A204.1 (cell line): ENCODE results near the gene NDUFS3.
"Not testable (repeated sequence)": the region's sequence is repeated elsewhere in the genome, so short reads cannot be mapped to it uniquely, and the experiment has no call there.

Experiments
- FAIRE-seq: peaks from 2 replicates; lab custom pipeline; 2012; peaks lifted over from hg19 to GRCh38; lab: Jason Lieb, UNC

Gene NDUFS3

GRCh38 chr11:47560426-47560825 lies 18.4 kb upstream of the NDUFS3 start:
- no peak for FAIRE-seq

- not testable (repeated sequence) for FAIRE-seq
These were observed 16.5 kb upstream of the NDUFS3 start for GRCh38 chr11:47562393-47562792.

- not testable (repeated sequence) for FAIRE-seq
These were observed 14.5 kb upstream of the NDUFS3 start for GRCh38 chr11:47564366-47564765.

GRCh38 chr11:47564933-47565339 lies 13.9 kb upstream of the NDUFS3 start:
- no peak for FAIRE-seq

GRCh38 chr11:47565340-47566148 lies 13.3 kb upstream of the NDUFS3 start, which contains the start of gene PTPMT1:
TSS of gene PTPMT1 (plus strand) at chr11:47565599. CDS start at chr11:47565623, 24 bp downstream.
- FAIRE-seq = no peak

GRCh38 chr11:47566149-47566698 lies 12.7 kb upstream of the NDUFS3 start:
- FAIRE-seq = no peak

- FAIRE-seq = no peak
These were observed 9.2 kb upstream of the NDUFS3 start for GRCh38 chr11:47569646-47570045.

GRCh38 chr11:47570651-47571356 lies 8.1 kb upstream of the NDUFS3 start:
- FAIRE-seq = no peak

GRCh38 chr11:47571357-47571729 lies 7.5 kb upstream of the NDUFS3 start:
- no peak for FAIRE-seq

GRCh38 chr11:47571895-47572294 lies 7.0 kb upstream of the NDUFS3 start:
- no peak for FAIRE-seq

- FAIRE-seq = no peak
These were observed 6.1 kb upstream of the NDUFS3 start for GRCh38 chr11:47572715-47573255.

GRCh38 chr11:47573321-47573720 lies 5.6 kb upstream of the NDUFS3 start:
- no peak for FAIRE-seq

GRCh38 chr11:47577460-47578041 lies 1.3 kb upstream of the NDUFS3 start:
- no peak for FAIRE-seq

- FAIRE-seq = no peak
These were observed 5.0 kb downstream of the NDUFS3 start for GRCh38 chr11:47583844-47584243.

- FAIRE-seq = no peak
These were observed 7.4 kb downstream of the NDUFS3 start, which contains the start of gene FAM180B for GRCh38 chr11:47586098-47586855. TSS of gene FAM180B (plus strand) at chr11:47586678. CDS start at chr11:47586769, 91 bp downstream.

- FAIRE-seq = no peak
These were observed 8.3 kb downstream of the NDUFS3 start for GRCh38 chr11:47587039-47587716.

GRCh38 chr11:47587723-47588326 lies 9.0 kb downstream of the NDUFS3 start:
- no peak for FAIRE-seq

- FAIRE-seq = no peak
These were observed 10.2 kb downstream of the NDUFS3 start for GRCh38 chr11:47589118-47589517.

- FAIRE-seq = no peak
These were observed 10.7 kb downstream of the NDUFS3 start for GRCh38 chr11:47589584-47589976.

GRCh38 chr11:47589977-47590861 lies 11.3 kb downstream of the NDUFS3 start:
- no peak for FAIRE-seq
